Sigmoid colon (tissue), 4 donors: ENCODE results near the gene ERVMER34-1.

Source experiments
- CTCF ChIP-seq, 4 experiments: fragments of 450-650 bp in 3 of 4; fragments of 200-600 bp in 1 of 4; IDR thresholded peaks; one replicate each; pipeline ENCODE4 v1.5.1; 2016 to 2019; ENCODE audit warnings: antibody characterized with exemption in 4 of 4, mild to moderate bottlenecking in 3 of 4, moderate library complexity in 2 of 4
- POLR2A ChIP-seq, 2 donors: fragments of 450-650 bp; IDR thresholded peaks; one replicate each; pipeline ENCODE4 v1.6.1; 2016; ENCODE audit warnings: antibody characterized with exemption in 2 of 2, mild to moderate bottlenecking in 2 of 2, moderate library complexity in 2 of 2
- POLR2AphosphoS5 ChIP-seq, 4 donors: sonication (generic); formaldehyde crosslinking; IDR thresholded peaks; one replicate each; pipeline ENCODE4 v1.6.1; 2017; ENCODE audit warnings: antibody characterized with exemption in 4 of 4

- TF ChIP-seq CTCF (IDR thresholded peaks at IDR 0.05) (no peak), POLR2A (IDR thresholded peaks at IDR 0.05) (peak; percentile 64 to 76), POLR2AphosphoS5 (IDR thresholded peaks at IDR 0.05) (peak; percentile 62 to 91 (median 86))
These were observed 29.0 kb downstream of the ERVMER34-1 start for GRCh38 chr4:52721968-52722815.
